Activated CD8-positive, alpha-beta memory T cell treated with anti-CD3 and anti-CD28 coated beads for 4 hours (primary cell): Measurements from ENCODE around the gene JSRP1.

ENCODE experiments used
- DNase-seq, 2 donors: peaks; one replicate each; pipeline ENCODE4 v3.0.0-alpha.2; 2020; ENCODE audit warnings: low read depth in 2 of 2

The JSRP1 gene

GRCh38 chr19:2216361-2217225 lies 39.6 kb downstream of the JSRP1 start:
- DNase-seq: no peak

- no peak for DNase-seq
Measured at GRCh38 chr19:2215281-2215751, 40.9 kb downstream of the JSRP1 start.

GRCh38 chr19:2214251-2214650 lies 42.0 kb downstream of the JSRP1 start:
- no peak for DNase-seq

- no peak for DNase-seq
Measured at GRCh38 chr19:2213799-2214198, 42.4 kb downstream of the JSRP1 start.

GRCh38 chr19:2212861-2213711 lies 43.1 kb downstream of the JSRP1 start:
- no peak for DNase-seq

- DNase-seq: no peak
Measured at GRCh38 chr19:2210987-2211740, 45.1 kb downstream of the JSRP1 start.

GRCh38 chr19:2210206-2210605 lies 46.0 kb downstream of the JSRP1 start:
- DNase-seq: no peak

- DNase-seq: no peak
Measured at GRCh38 chr19:2209408-2209807, 46.8 kb downstream of the JSRP1 start.

- DNase-seq: no peak
Measured at GRCh38 chr19:2208975-2209374, 47.2 kb downstream of the JSRP1 start.

- DNase-seq: peak in 1 of 2 donors; percentile 14
Measured at GRCh38 chr19:2207991-2208860, 48.0 kb downstream of the JSRP1 start.

GRCh38 chr19:2207008-2207407 lies 49.2 kb downstream of the JSRP1 start:
- no peak for DNase-seq

GRCh38 chr19:2202366-2202765 lies 53.9 kb downstream of the JSRP1 start:
- no peak for DNase-seq
